Left hindlimb (tissue), 1 donor: Measurements from ENCODE around the gene RPL22.

Experiments
- DNase-seq: peaks from one replicate; pipeline ENCODE4 v3.0.0-alpha.2; 2018

RPL22 gene

GRCh38 chr1:6151291-6151822, 48.0 kb downstream of the RPL22 start:
- DNase-seq: no peak

- DNase-seq: no peak
These were observed 49.1 kb downstream of the RPL22 start for GRCh38 chr1:6150006-6150938.

DNA sequence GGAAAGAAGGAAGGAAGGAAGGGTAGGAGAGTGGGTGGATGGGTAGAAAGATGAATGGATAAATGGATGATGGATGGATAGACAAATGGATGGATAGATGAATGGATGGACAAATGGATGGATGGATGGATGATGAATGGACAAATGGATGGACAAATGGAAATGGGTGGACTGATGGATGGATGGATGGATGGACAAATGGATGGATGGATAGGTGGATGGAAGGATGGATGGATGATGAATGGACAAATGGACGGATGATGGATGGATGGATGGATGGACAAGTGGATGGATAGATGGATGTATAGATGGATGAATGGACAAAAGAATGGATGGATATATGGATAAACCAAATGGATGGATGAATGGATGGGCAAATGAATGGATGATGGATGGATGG, 49.8 kb downstream of the RPL22 start:
- no peak for DNase-seq

- no peak for DNase-seq
These were observed 50.7 kb downstream of the RPL22 start for GRCh38 chr1:6148497-6149241.

DNA sequence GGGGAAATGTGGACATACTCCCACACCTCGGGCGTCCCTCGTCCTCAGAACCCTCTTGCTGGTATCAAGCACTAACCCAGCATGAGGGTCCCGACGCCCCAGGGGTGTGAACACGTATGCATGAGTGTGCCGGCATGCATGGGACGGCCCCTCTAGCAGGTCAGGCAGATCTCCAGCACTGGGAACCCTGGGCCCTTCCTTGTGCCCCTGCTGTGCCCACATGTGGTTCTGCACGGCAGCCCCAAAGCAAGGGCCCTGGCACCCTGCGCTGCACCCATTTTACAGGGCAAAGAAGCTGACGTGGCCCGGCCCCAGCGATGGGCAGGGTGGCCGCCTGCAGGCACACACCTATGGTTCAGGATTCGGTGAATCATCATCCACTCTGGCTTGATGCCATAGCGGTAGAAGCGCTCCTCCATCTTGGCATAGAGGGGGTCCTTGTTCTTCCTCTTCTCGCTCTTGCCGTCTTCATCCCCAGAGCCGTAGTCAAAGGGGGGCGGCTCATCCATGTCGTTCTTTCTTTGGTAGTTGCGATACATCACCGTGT, 53.5 kb downstream of the RPL22 start:
- DNase-seq: no peak

- no peak for DNase-seq
These were observed 54.0 kb downstream of the RPL22 start for GRCh38 chr1:6145396-6145750.

GRCh38 chr1:6144647-6145395, 54.6 kb downstream of the RPL22 start:
- no peak for DNase-seq

GRCh38 chr1:6144175-6144574, 55.2 kb downstream of the RPL22 start:
- no peak for DNase-seq

DNA sequence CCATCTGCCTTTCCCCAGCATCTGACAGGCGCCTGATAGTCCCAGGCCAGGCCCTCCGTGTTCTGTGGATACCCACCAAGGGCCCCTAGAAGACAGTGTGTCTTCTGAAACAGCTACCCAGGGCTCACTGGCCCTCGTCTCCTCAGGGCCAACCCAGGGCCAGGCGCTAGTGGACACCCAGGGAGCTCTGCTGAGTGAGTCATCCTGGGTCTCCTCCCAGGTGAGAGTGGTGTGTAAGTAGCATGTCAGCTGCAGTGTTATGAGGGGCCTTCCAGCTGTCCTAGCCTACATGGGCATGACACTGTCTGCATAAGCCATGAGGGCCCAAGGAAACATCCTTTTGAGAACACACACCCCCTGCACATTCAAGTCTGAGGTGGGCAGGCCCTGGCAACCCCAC, 56.0 kb downstream of the RPL22 start:
- no peak for DNase-seq

- no peak for DNase-seq
These were observed 56.7 kb downstream of the RPL22 start for GRCh38 chr1:6142734-6143133.

DNA sequence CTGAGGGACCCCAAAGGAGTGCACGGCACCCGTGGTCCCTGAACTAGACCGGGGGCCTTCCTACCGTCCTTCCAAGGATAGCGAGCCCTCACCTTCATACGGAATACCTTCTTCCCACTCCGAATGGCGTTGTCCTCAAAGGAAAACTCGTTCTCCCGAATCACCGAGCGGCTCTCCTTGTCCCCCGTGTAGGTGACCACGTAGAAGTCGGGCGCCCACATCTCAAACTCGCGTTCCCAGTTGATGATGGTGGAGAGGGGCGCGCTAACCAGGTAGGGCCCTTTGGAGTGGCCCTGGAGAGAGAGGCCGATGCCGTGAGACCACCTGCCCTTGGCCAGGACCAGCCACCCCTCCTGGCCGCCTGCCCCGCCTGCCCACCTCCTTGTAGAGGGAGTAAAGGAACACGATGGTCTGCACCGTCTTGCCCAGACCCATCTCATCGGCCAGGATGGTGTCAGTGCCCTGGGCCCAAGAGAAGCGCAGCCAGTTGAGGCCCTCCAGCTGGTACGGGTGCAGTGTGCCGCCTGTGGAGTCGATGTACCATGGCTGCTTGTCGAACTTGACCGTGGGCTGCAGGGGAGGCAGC, 57.3 kb downstream of the RPL22 start:
- DNase-seq: no peak

GRCh38 chr1:6141592-6141991, 57.8 kb downstream of the RPL22 start:
- no peak for DNase-seq

DNA sequence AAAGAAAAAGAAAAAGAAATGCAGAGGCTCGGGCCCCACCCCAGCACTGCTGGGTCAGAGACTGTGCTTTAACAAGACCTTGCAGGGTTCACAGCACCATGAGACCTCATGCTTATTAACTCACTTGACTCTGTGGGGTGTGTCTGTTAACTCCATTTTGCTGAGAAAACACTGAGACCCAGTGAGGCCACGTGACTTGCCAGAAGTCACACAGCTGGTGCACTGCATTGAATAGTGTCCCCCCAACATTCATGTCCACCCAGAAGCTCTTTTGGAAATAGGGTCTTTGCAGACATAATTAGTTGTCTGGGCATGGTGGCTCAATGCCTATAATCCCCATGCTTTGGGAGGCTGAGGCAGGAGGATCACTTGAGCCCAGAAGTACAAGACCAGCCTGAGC, 59.0 kb downstream of the RPL22 start:
- peak; percentile 3 for DNase-seq

DNA sequence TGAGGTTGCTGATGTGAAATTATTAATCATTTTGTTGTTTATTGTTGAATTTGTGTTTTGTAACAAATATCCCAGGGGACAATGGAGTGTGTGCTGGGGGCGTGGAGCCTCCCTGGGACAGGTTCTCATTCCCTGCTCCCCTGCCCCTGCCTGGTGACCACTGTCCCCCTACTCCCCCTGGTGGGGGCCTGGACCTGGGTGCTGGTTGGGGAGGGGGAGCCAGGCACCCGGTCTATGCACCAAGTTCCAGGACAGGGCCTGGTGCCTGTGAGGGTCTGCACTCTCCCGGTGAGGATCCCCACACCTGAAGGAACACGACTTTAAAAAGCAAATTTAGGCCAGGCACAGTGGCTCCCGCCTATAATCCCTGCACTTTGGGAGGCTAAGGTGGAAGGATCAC, 61.6 kb downstream of the RPL22 start:
- DNase-seq: no peak

- peak; percentile 8 for DNase-seq
These were observed 62.7 kb downstream of the RPL22 start for GRCh38 chr1:6136516-6137220.
